Mammary epithelial cell (primary cell): ENCODE data around the gene LRRFIP1.

ENCODE experiments used
- CTCF ChIP-seq, 2 donors: IDR thresholded peaks in 1 of 2; conservative IDR thresholded peaks in 1 of 2; 2 replicates each; pipeline ENCODE4 v1.5.1; 2011 to 2012; ENCODE audit warnings: inconsistent platforms in 2 of 2, low read length in 2 of 2, mild to moderate bottlenecking in 2 of 2, control low read depth in 1 of 2, low read depth in 1 of 2; ENCODE audit not compliant: insufficient read depth in 1 of 2; ENCODE audit errors: extremely low read depth in 1 of 2
- EZH2 ChIP-seq: IDR thresholded peaks from 2 replicates; pipeline ENCODE4 v1.6.1; 2012; ENCODE audit warnings: low read length, inconsistent platforms, borderline replicate concordance

GRCh38 chr2:237747189-237747588 lies 119.8 kb downstream of the LRRFIP1 start:
- TF ChIP-seq CTCF (conservative IDR thresholded peaks at IDR 0.05 in 1 of 2, IDR thresholded peaks at IDR 0.05 in 1 of 2; ENCODE audit: extremely low read depth in 1 of 2, insufficient read depth in 1 of 2, low read depth in 1 of 2, low read length in 2 of 2) (no peak), EZH2 (no peak)
